Measurements from ENCODE around the gene LZTS3. TPM values are rescaled to one million over a fixed set of nuclear protein-coding genes. Genes with fewer than 3 reads are reported as not detected.
A peak's percentile ranks its signal among the peaks of the same experiment; 100 is the strongest.

Gene LZTS3
- polyA plus RNA-seq, 2 of the 4 experiments (the other 2 are of a cell fraction): 3.8 TPM

DNA sequence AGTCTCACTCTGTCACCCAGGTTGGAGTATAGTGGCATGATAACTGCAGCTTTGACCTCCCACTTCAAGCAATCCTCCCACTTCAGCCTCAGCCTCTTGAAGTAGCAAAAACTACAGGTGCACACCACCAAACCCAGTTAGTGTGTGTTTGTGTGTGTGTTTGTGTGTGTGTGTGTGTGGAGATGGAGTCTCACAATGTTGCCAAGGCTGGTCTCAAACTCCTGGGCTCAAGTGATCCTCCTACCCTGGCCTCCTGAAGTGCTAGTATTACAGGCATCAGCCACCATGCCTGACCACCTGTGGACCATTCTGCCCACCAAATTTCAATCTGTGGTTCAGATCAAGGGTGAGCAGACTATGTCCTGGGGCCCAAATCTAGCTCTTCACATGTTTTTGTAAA is 22.4 kb downstream of the LZTS3 start:
- H3K4me3 ChIP-seq: no peak overlapping the region
- CTCF ChIA-PET: interaction anchor here (1.3 to 1.4 kb wide), 3 partner anchors 8 to 13 kb away, joined by 4 to 6 read pairs (median 4); partner anchors contain the start of genes FASTKD5 and UBOX5
- no peaks in the 10 kb centered on the region for H3K9me3 ChIP-seq
- TF ChIP-seq, protein P1, sequence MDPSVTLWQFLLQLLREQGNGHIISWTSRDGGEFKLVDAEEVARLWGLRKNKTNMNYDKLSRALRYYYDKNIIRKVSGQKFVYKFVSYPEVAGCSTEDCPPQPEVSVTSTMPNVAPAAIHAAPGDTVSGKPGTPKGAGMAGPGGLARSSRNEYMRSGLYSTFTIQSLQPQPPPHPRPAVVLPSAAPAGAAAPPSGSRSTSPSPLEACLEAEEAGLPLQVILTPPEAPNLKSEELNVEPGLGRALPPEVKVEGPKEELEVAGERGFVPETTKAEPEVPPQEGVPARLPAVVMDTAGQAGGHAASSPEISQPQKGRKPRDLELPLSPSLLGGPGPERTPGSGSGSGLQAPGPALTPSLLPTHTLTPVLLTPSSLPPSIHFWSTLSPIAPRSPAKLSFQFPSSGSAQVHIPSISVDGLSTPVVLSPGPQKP (IDR thresholded peaks at IDR 0.05; ENCODE audit: low read depth, low read length): no peak
- TF ChIP-seq JUN (IDR thresholded peaks at IDR 0.05): no peak
- TF ChIP-seq CEBPB (IDR thresholded peaks at IDR 0.05): no peak
- DNase-seq (ENCODE audit: low read depth in 1 of 2, low spot score in 1 of 2): no peak
- ATAC-seq: no peak
- H3K27ac ChIP-seq: no peak overlapping the region
- no peaks in the 10 kb centered on the region for H3K4me1 ChIP-seq
- no peak overlapping the region for H3K4me2 ChIP-seq
- POLR2A ChIA-PET: no interaction called here
- no peak for FAIRE-seq

DNA sequence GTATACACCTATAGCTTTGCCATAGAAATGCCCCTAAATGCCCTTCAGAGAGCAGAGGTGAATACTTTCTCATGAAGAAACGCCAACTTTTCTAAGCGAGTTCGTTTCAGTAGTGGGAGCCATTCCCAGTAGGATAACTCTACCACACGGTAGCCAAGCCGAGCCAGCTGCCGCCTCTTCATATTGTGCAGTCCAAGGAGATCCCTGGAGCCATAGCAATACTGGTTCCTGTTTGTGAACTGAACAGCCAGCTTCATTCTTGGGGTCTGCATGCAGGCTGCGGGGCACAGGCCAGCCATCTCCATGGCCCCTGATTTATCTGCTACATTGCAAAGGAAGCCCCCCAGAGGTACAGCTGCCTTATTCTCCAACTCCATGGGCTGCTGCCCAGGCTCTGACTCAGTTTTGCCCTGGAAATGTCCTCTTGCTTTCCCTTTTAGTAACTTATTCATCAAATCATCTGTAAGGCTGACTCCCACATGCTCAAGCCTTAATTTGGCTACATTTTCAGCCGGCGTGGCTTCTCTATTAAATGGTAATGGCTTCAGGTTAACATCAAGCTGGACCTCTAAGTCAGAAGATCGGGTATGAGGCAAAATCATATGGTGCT is 26.5 kb downstream of the LZTS3 start:
- 0 out of 3 replicates have a peak, but pooled peaks cover 3% of the 10 kb centered on the region for H3K9me3 ChIP-seq
- FAIRE-seq (no peak), ATAC-seq (peak in 1 of 2 experiments; percentile 34; a peak in 3 of 6 replicates), DNase-seq (ENCODE audit: low read depth in 1 of 2, low spot score in 1 of 2) (no peak)
- H3K4me1 ChIP-seq: no peaks in the 10 kb centered on the region
- no peak overlapping the region for H3K4me3 ChIP-seq
- no peak overlapping the region for H3K27ac ChIP-seq
- 94% methylated on average over 10 of the region's 10 CpGs for WGBS (ENCODE audit: missing lambda C conversion rate)
- POLR2A ChIA-PET: interaction anchor here (0.5 kb wide), 1 partner anchor 13 kb away, joined by 7 read pairs; the partner anchor contains the start of genes FASTKD5 and UBOX5
- no peak overlapping the region for H3K4me2 ChIP-seq
- TF ChIP-seq RNF2 (IDR thresholded peaks at IDR 0.05; ENCODE audit: borderline replicate concordance, low read depth): no peak
- TF ChIP-seq NR3C1 (IDR thresholded peaks at IDR 0.05): no peak
- no peak for TF ChIP-seq RFX5 (IDR thresholded peaks at IDR 0.05)
- CTCF ChIA-PET: interaction anchor here (0.9 to 2.5 kb wide), 6 partner anchors 10 to 32 kb away, joined by 3 to 8 read pairs (median 4); no protein-coding TSS in a partner anchor

DNA sequence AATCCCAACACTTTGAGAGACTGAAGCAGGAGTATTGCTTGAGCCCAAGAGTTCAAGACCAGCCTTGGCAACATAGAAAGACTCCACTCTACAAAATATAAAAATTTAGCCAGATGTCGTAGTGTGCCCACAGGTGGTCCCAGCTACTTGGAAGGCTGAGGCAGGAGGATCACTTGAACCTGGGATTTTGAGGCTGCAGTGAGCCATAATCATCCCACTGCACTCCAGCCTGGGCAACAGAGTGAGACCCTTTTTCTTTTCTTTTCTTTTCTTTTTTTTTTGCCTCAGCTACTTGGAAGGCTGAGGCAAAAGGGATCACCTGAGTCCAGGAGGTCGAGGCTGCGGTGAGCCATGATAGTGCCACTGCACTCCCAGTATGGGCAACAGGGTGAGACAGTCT is 31.6 kb downstream of the LZTS3 start:
- 0 out of 3 replicates have a peak, but pooled peaks cover 3% of the 10 kb centered on the region for H3K9me3 ChIP-seq
- ChIA-PET POLR2A (no interaction called here), CTCF (interaction anchor here (1.4 to 1.5 kb wide), 2 partner anchors 11 to 12 kb away, joined by 3 to 5 read pairs; no protein-coding TSS in a partner anchor)
- TF ChIP-seq CTCF (IDR thresholded peaks at IDR 0.05) (no peak), CEBPB (IDR thresholded peaks at IDR 0.05) (no peak), NPAS2 (CRISPR knock-in tag; IDR thresholded peaks at IDR 0.05; ENCODE audit: borderline replicate concordance) (no peak), FOSL2 (IDR thresholded peaks at IDR 0.05) (no peak), FOSL2 (CRISPR knock-in tag; IDR thresholded peaks at IDR 0.05) (no peak), REST (IDR thresholded peaks at IDR 0.05) (no peak), RAD21 (conservative IDR thresholded peaks at IDR 0.05 in 1 of 2, IDR thresholded peaks at IDR 0.05 in 1 of 2) (no peak), ESRRA (IDR thresholded peaks at IDR 0.05; ENCODE audit: borderline replicate concordance, low read length) (no peak), CBX2 (IDR thresholded peaks at IDR 0.05; ENCODE audit: borderline replicate concordance, low read depth) (no peak), POLR2A (IDR thresholded peaks at IDR 0.05; ENCODE audit: low read length) (no peak), JUNB (IDR thresholded peaks at IDR 0.05) (no peak), BHLHE40 (IDR thresholded peaks at IDR 0.05; ENCODE audit: low read depth, low read length) (no peak), EHMT2 (IDR thresholded peaks at IDR 0.05; ENCODE audit: low read depth) (no peak), MAZ (IDR thresholded peaks at IDR 0.05; ENCODE audit: borderline replicate concordance, low read depth, low read length) (no peak), PHF8 (IDR thresholded peaks at IDR 0.05; ENCODE audit: borderline replicate concordance, low read depth) (no peak), RNF2 (IDR thresholded peaks at IDR 0.05; ENCODE audit: borderline replicate concordance, low read depth) (no peak), E2F6 (IDR thresholded peaks at IDR 0.05; ENCODE audit: borderline replicate concordance, low read depth) (no peak)
- TF ChIP-seq, protein P2, sequence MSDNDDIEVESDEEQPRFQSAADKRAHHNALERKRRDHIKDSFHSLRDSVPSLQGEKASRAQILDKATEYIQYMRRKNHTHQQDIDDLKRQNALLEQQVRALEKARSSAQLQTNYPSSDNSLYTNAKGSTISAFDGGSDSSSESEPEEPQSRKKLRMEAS (IDR thresholded peaks at IDR 0.05): no peak
- TF ChIP-seq, protein P3, sequence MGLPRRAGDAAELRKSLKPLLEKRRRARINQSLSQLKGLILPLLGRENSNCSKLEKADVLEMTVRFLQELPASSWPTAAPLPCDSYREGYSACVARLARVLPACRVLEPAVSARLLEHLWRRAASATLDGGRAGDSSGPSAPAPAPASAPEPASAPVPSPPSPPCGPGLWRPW (IDR thresholded peaks at IDR 0.05): no peak
- TF ChIP-seq, protein P4, sequence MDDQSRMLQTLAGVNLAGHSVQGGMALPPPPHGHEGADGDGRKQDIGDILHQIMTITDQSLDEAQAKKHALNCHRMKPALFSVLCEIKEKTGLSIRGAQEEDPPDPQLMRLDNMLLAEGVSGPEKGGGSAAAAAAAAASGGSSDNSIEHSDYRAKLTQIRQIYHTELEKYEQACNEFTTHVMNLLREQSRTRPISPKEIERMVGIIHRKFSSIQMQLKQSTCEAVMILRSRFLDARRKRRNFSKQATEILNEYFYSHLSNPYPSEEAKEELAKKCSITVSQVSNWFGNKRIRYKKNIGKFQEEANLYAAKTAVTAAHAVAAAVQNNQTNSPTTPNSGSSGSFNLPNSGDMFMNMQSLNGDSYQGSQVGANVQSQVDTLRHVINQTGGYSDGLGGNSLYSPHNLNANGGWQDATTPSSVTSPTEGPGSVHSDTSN (IDR thresholded peaks at IDR 0.05): no peak
- FAIRE-seq (no peak), ATAC-seq (no peak), DNase-seq (ENCODE audit: low read depth in 1 of 2, low spot score in 1 of 2) (no peak)
- no peak overlapping the region for H3K4me3 ChIP-seq
- over 99% methylated on average over 3 of the region's 3 CpGs for WGBS (ENCODE audit: missing lambda C conversion rate)
- H3K27ac ChIP-seq: no peak overlapping the region
- H3K4me1 ChIP-seq: no peaks in the 10 kb centered on the region
- no peak overlapping the region for H3K4me2 ChIP-seq

Measured in A549 (cell line).